Measurements from ENCODE around the gene RFNG. TPM values are rescaled to one million over a fixed set of nuclear protein-coding genes. Genes with fewer than 3 reads are reported as not detected.

Gene RFNG
- total and polyA plus RNA-seq, 10 of the 15 experiments (the other 5 are each of a cell fraction or from before 2014, with no cell fraction given) = 0.10 to 19.6 (median 6.2) TPM

DNA sequence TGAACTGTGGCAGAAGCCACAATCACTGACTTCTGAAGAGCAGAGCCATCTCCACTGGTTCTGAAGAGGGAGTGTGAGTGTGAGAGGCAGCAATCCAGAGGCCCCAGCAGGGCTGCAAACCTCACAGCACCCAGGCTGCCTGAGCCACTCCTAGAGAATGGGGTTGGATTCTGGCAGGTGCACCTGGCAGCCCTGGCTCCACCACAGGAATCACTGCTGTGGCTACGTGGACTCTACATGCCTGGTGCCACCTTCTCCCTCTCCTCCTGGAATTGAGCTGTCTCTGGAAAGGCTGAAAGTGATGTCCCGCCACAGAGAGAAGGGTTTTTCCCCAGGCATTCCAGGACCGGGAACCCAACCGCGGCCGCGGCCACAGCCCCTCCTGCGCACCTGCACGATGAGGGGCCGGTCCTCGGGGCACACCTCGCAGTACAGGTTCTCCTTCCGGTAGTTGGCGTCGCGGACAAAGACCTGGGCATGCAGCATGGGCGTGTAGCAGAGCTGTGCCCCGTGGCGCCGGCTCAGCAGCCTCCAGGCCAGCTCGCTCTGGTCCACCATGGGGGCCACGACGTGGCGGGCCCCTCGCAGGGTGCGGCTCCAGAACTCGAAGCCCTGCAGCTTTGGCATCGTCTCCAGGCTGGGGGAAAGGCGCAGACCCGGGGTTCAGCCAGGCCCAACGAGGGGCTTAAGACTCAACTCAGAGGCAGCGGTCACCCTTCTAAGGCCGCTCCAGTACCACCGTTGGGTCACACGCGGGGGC is 13.0 kb upstream of the RFNG start:
- BruUV-seq (replicated peaks) = TSS peak; percentile 73
- no peaks in the 10 kb centered on the region for H3K27me3 ChIP-seq (replicated peaks in 1 of 2; ENCODE audit: control insufficient read depth in 2 of 2, insufficient read depth in 2 of 2, low read length in 1 of 2)
- DNase-seq (ENCODE audit: low read depth, low spot score) (no peak), FAIRE-seq (no peak), ATAC-seq (peak; percentile 70)
- CTCF ChIA-PET = interaction anchor here (0.7 to 1.0 kb wide), 2 partner anchors 34 to 101 kb away, joined by 3 to 4 read pairs; no protein-coding TSS in a partner anchor
- intact Hi-C loops (cut with micrococcal nuclease; ENCODE audit: unreplicated experiment) = no loop called here
- RAD21 ChIA-PET (ENCODE audit: unreplicated experiment) = no interaction called here
- TF ChIP-seq TCF12 (IDR thresholded peaks at IDR 0.05; ENCODE audit: low read depth, low read length) (no peak), SRF (IDR thresholded peaks at IDR 0.05; ENCODE audit: low read depth in 2 of 2, low read length in 2 of 2) (no peak), CREB1 (IDR thresholded peaks at IDR 0.05; ENCODE audit: low read depth) (no peak), HDGF (IDR thresholded peaks at IDR 0.05) (no peak)
- no peak overlapping the region; the same call in 1 of the 2 replicates for H2AFZ ChIP-seq (ENCODE audit: control insufficient read depth, low read depth, low read length)
- peak overlapping the region; percentile 82 for H3K4me2 ChIP-seq (ENCODE audit: control insufficient read depth, insufficient read depth)
- 7% methylated on average over 36 of the region's 36 CpGs for WGBS (ENCODE audit: insufficient coverage, insufficient replicate concordance, low lambda C conversion rate, missing lambda C conversion rate)
- in situ Hi-C loops (cut with MboI) = no loop called here
- POLR2A ChIA-PET = interaction anchor here (0.6 to 0.8 kb wide), 2 partner anchors 11 to 31 kb away, joined by 3 read pairs; no protein-coding TSS in a partner anchor
- H3K4me3 ChIP-seq = peak overlapping the region; percentile 90
- peak overlapping the region; percentile 65 for H3K27ac ChIP-seq (ENCODE audit: control insufficient read depth, insufficient read depth)
- no peaks in the 10 kb centered on the region for H4K20me1 ChIP-seq (ENCODE audit: control insufficient read depth, insufficient read depth)
- SMC1A ChIA-PET (ENCODE audit: uncharacterized antibody, unreplicated experiment) = interaction anchor here (2.2 kb wide), 1 partner anchor 27 kb away, joined by 5 read pairs; the partner anchor contains the start of gene DCXR
- peaks cover 20% of the 10 kb centered on the region for H3K79me2 ChIP-seq (ENCODE audit: control insufficient read depth, insufficient read depth, low read length)
- no peaks in the 10 kb centered on the region for H3K9me3 ChIP-seq (replicated peaks; ENCODE audit: control insufficient read depth, insufficient read depth, low read length)
- H3K4me1 ChIP-seq (ENCODE audit: control insufficient read depth, insufficient read depth, low read length) = peaks cover 8% of the 10 kb centered on the region
- H3K9ac ChIP-seq (ENCODE audit: control insufficient read depth, insufficient read depth, low read length) = peak overlapping the region; percentile 90
- peaks cover 3 to 15% of the 10 kb centered on the region in 2 experiments; a peak in 3 of 4 replicates for H3K36me3 ChIP-seq (ENCODE audit: control insufficient read depth in 2 of 2, insufficient read depth in 2 of 2, low read length in 1 of 2)
